Activated naive CD4-positive, alpha-beta T cell treated with anti-CD3 and anti-CD28 coated beads for 36 hours (primary cell): ENCODE results near the gene CYP21A2. TPM values are rescaled to one million over a fixed set of nuclear protein-coding genes. Genes with fewer than 3 reads are reported as not detected.
"Not testable (repeated sequence)": the region's sequence is repeated elsewhere in the genome, so short reads cannot be mapped to it uniquely, and the experiment has no call there.

Experiments used
- CTCF ChIA-PET: fragments of 350-600 bp; sonication (Branson Sonifier 250); formaldehyde crosslinking; loops from one replicate; lab custom pipeline; 2021; ENCODE audit warnings: antibody characterized with exemption; lab: Charles Lee
- DNase-seq: peaks from one replicate; pipeline ENCODE4 v3.0.0-alpha.2; 2020
- H3K27ac Mint-ChIP-seq: one replicate; pipeline ENCODE4 v1.8.0; 2021; ENCODE audit warnings: mild to moderate bottlenecking, mixed read lengths
- H3K27me3 Mint-ChIP-seq: one replicate; pipeline ENCODE4 v1.8.0; 2021; ENCODE audit warnings: low read depth, mixed read lengths
- H3K36me3 Mint-ChIP-seq: one replicate; pipeline ENCODE4 v1.8.0; 2021; ENCODE audit warnings: low read depth, mixed read lengths
- H3K4me1 Mint-ChIP-seq: one replicate; pipeline ENCODE4 v1.8.0; 2021; ENCODE audit warnings: low read depth, mixed read lengths
- H3K4me3 Mint-ChIP-seq: one replicate; pipeline ENCODE4 v1.8.0; 2021; ENCODE audit warnings: mild to moderate bottlenecking, moderate library complexity, mixed read lengths
- H3K9me3 Mint-ChIP-seq: one replicate; pipeline ENCODE4 v1.8.0; 2021; ENCODE audit warnings: mixed read lengths
- intact Hi-C: fragments of 100-400 bp; cut with micrococcal nuclease; formaldehyde crosslinking; loops from one replicate; pipeline ENCODE4 v1.15.1; 2023
- total RNA-seq, 2 experiments: library from RNA; stranded (reverse); gene quantifications; one replicate each; pipeline ENCODE4 v1.2.3, GENCODE V29; 2021

Gene CYP21A2
- total RNA-seq: under 1 TPM in 1 of 2 experiments, not detected in 1; 0.19 TPM

DNA sequence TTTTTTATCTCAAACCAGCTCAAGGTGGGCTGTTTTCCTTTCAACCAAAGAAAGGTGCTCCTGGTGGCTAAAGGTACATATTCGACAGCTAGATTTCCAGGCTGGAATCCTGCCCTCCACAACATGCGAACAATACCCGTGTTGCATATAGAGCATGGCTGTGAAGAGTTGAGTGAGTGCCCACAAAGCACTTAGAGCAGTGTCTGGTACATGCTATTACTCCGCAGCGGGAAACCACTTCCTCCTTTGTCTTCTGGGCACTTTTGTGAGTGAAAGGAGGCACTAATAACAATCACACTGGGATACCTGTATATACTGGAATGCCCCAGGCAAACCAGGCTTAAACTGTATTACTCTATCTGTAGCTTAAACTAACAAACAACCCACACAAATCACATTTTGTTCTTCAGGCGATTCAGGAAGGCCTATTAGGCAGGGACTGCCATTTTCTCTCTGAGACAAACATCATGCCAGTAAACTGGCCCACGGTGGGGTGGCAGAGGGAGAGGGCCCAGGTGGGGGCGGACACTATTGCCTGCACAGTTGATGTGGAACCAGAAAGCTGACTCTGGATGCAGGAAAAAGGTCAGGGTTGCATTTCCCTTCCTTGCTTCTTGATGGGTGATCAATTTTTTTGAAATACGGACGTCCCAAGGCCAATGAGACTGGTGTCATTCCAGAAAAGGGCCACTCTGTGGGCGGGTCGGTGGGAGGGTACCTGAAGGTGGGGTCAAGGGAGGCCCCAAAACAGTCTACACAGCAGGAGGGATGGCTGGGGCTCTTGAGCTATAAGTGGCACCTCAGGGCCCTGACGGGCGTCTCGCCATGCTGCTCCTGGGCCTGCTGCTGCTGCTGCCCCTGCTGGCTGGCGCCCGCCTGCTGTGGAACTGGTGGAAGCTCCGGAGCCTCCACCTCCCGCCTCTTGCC is at the start of gene CYP21A2:
CYP21A2 (plus strand) TSS at position 818 of the 927 bp plus-strand sequence; CDS start at position 826, 8 bp downstream.
- H3K9me3 Mint-ChIP-seq, H3K36me3 Mint-ChIP-seq, intact Hi-C loops, H3K4me1 Mint-ChIP-seq, H3K27ac Mint-ChIP-seq, H3K27me3 Mint-ChIP-seq, H3K4me3 Mint-ChIP-seq, DNase-seq: not testable (repeated sequence)
- CTCF ChIA-PET: interaction anchor here (0.6 kb wide), 1 partner anchor 369 kb away, joined by 3 read pairs; no protein-coding TSS in a partner anchor

DNA sequence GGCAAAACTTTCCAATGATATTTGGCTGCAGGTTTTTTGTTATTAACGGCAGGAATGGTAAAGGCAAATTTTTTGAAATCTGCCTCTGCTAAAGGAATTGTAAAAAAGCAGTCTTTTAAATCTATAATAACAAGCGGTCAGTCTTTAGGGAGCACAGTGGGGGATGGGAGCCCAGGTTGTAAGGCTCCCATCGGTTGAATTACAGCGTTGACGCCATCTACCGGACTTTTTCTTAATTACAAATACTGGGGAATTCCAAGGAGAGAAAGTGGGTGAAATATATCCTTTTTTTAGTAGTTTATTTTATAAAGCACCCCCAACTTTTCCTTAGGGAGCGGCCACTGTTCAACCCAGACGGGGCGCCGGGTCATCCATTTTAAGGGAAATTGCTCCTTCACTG is 48.9 kb upstream of the CYP21A2 start:
- H3K36me3 Mint-ChIP-seq, H3K4me1 Mint-ChIP-seq, CTCF ChIA-PET, DNase-seq, H3K27ac Mint-ChIP-seq, intact Hi-C loops, H3K27me3 Mint-ChIP-seq, H3K9me3 Mint-ChIP-seq, H3K4me3 Mint-ChIP-seq: not testable (repeated sequence)

DNA sequence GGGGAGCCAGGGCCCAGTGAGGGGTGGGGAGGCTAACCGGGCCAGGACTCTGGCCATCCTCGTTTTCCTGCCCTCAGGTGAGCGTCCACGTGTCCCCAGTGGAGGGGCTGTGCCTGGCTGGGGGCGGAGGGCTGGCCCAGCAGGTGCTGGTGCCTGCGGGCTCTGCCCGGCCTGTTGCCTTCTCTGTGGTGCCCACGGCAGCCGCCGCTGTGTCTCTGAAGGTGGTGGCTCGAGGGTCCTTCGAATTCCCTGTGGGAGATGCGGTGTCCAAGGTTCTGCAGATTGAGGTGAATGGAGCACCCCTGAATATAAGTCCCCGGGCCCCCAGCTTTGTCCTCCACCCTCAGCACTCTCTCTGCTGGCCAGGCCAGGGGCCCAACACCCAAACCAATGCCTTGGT is 43.8 kb upstream of the CYP21A2 start:
- H3K27me3 Mint-ChIP-seq, CTCF ChIA-PET, H3K4me3 Mint-ChIP-seq, H3K9me3 Mint-ChIP-seq, H3K36me3 Mint-ChIP-seq, H3K27ac Mint-ChIP-seq, DNase-seq, intact Hi-C loops, H3K4me1 Mint-ChIP-seq: not testable (repeated sequence)

DNA sequence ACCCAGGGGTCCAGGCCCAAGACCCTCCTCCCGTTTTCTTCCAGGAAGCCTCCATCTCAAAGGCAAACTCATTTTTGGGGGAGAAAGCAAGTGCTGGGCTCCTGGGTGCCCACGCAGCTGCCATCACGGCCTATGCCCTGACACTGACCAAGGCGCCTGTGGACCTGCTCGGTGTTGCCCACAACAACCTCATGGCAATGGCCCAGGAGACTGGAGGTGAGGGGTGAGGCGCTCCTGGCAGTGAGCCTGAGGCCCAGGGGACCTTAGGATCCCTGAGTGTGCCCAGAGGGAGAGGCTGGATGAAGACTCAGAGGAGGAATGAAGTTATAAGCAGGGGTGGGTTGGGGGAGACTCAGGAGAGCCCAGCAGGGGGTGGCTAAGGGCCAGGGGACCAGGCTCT is 41.8 kb upstream of the CYP21A2 start:
- CTCF ChIA-PET, H3K27ac Mint-ChIP-seq, H3K36me3 Mint-ChIP-seq, H3K27me3 Mint-ChIP-seq, intact Hi-C loops, H3K9me3 Mint-ChIP-seq, H3K4me3 Mint-ChIP-seq, DNase-seq, H3K4me1 Mint-ChIP-seq: not testable (repeated sequence)

DNA sequence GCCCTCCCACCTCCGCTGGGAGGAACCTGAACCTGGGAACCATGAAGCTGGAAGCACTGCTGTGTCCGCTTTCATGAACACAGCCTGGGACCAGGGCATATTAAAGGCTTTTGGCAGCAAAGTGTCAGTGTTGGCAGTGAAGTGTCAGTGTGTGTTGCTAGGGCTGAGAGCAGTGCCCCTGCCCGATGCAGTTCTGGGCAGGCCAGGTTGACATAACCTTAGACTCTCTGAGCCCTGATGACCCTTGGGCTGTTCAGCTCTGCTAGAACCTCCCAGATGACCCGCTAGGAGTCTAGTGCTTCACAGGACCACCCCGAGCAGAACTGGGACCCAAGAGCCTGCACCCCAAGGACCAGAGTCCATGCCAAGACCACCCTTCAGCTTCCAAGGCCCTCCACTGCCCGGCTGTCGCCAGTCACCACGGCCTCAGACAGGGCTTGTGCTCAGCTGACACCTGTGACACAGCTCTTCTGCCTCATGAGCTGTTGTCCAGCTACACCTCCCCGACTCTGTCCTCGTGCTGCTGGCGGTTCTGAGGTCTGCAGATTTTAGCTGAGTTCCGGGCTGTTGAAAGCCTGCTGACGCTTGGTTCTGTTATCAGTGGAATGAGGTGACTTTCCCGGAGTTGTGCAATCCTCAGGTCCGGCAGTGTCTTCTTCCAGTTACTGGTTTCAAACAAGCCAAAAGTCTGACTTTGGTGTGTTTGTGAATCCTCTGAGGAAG is 35.5 kb upstream of the CYP21A2 start:
- H3K27ac Mint-ChIP-seq, DNase-seq, CTCF ChIA-PET, H3K9me3 Mint-ChIP-seq, intact Hi-C loops, H3K4me3 Mint-ChIP-seq, H3K36me3 Mint-ChIP-seq, H3K4me1 Mint-ChIP-seq, H3K27me3 Mint-ChIP-seq: not testable (repeated sequence)

DNA sequence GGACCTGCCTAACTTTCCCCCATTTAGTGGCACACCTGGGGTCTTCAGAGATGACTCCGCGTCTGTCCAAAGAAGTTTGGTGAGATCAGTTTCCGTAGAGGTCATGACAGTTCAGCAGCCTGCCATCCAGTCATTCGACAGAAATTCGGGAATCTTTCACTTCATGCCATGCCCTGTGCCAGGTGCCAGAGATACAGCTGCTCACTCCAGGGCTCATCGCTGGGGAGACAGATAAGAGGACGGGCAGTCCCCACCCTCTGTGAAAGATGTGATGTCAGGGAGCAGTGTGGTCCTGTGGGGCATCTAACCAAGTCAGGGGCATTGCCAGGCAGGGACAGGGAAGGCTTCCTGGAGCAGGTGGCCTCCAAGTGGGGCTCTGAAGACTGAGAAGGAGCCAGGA is 34.9 kb upstream of the CYP21A2 start:
- H3K4me3 Mint-ChIP-seq, intact Hi-C loops, H3K27ac Mint-ChIP-seq, H3K4me1 Mint-ChIP-seq, H3K36me3 Mint-ChIP-seq, H3K9me3 Mint-ChIP-seq, H3K27me3 Mint-ChIP-seq, DNase-seq, CTCF ChIA-PET: not testable (repeated sequence)

DNA sequence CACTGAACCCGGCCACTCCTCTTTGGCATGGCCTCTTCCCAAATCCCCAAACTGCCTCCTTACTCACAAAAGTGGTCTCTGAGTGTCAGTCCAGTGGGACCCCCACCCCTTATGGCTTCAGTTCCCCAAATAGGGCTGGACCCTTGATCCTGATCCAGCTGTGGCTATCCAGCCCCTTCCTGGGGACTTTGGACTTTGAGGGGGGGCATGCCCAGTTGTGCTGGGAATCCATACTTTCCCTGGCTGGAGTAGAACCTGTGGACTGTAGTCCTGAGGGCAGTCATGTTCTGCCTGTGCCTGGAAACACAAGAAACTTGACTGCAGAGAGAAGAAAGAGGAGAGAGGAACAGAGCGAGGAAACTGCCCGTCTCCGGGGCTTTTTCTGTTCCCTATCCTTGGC is 33.8 kb upstream of the CYP21A2 start:
- DNase-seq, H3K27me3 Mint-ChIP-seq, H3K4me1 Mint-ChIP-seq, H3K27ac Mint-ChIP-seq, CTCF ChIA-PET, H3K9me3 Mint-ChIP-seq, intact Hi-C loops, H3K36me3 Mint-ChIP-seq, H3K4me3 Mint-ChIP-seq: not testable (repeated sequence)

DNA sequence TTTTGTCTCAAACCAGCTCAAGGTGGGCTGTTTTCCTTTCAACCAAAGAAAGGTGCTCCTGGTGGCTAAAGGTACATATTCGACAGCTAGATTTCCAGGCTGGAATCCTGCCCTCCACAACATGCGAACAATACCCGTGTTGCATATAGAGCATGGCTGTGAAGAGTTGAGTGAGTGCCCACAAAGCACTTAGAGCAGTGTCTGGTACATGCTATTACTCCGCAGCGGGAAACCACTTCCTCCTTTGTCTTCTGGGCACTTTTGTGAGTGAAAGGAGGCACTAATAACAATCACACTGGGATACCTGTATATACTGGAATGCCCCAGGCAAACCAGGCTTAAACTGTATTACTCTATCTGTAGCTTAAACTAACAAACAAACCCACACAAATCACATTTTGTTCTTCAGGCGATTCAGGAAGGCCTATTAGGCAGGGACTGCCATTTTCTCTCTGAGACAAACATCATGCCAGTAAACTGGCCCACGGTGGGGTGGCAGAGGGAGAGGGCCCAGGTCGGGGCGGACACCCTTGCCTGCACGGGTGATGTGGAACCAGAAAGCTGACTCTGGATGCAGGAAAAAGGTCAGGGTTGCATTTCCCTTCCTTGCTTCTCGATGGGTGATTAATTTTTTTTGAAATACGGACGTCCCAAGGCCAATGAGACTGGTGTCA is 33.2 kb upstream of the CYP21A2 start:
- not testable (repeated sequence) for DNase-seq, H3K4me3 Mint-ChIP-seq, H3K4me1 Mint-ChIP-seq

DNA sequence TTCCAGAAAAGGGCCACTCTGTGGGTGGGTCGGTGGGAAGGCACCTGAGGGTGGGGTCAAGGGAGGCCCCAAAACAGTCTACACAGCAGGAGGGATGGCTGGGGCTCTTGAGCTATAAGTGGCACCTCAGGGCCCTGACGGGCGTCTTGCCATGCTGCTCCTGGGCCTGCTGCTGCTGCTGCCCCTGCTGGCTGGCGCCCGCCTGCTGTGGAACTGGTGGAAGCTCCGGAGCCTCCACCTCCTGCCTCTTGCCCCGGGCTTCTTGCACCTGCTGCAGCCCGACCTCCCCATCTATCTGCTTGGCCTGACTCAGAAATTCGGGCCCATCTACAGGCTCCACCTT is 32.7 kb upstream of the CYP21A2 start:
- H3K9me3 Mint-ChIP-seq, CTCF ChIA-PET, H3K4me3 Mint-ChIP-seq, H3K27me3 Mint-ChIP-seq, H3K4me1 Mint-ChIP-seq, H3K27ac Mint-ChIP-seq, intact Hi-C loops, H3K36me3 Mint-ChIP-seq: not testable (repeated sequence)
- DNase-seq: peak; percentile 3

More for the DNA sequence above, 33.2 kb upstream of the CYP21A2 start:
- H3K9me3 Mint-ChIP-seq, intact Hi-C loops, H3K27me3 Mint-ChIP-seq, H3K27ac Mint-ChIP-seq, H3K36me3 Mint-ChIP-seq: not testable (repeated sequence)
- CTCF ChIA-PET: interaction anchor here (0.6 kb wide), 1 partner anchor 43 kb away, joined by 4 read pairs; no protein-coding TSS in a partner anchor

DNA sequence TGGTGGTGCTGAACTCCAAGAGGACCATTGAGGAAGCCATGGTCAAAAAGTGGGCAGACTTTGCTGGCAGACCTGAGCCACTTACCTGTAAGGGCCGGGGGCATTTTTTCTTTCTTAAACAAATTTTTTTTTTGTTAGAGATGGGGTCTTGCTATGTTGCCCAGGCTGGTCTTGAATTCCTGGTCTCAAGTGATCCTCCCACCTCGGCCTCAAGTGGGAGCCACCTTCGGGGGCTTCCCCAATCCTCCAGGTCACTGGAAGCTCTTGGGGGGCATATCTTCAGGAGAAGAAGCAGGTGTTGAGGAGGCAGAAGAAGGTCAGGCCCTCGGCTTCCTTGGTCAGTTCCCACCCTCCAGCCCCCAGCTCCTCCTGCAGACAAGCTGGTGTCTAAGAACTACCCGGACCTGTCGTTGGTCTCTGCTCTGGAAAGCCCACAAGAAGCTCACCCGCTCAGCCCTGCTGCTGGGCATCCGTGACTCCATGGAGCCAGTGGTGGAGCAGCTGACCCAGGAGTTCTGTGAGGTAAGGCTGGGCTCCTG is 32.2 kb upstream of the CYP21A2 start:
- H3K36me3 Mint-ChIP-seq, H3K9me3 Mint-ChIP-seq, H3K27me3 Mint-ChIP-seq, intact Hi-C loops, H3K4me1 Mint-ChIP-seq, H3K4me3 Mint-ChIP-seq, H3K27ac Mint-ChIP-seq, CTCF ChIA-PET: not testable (repeated sequence)
- peak; percentile 3 for DNase-seq

DNA sequence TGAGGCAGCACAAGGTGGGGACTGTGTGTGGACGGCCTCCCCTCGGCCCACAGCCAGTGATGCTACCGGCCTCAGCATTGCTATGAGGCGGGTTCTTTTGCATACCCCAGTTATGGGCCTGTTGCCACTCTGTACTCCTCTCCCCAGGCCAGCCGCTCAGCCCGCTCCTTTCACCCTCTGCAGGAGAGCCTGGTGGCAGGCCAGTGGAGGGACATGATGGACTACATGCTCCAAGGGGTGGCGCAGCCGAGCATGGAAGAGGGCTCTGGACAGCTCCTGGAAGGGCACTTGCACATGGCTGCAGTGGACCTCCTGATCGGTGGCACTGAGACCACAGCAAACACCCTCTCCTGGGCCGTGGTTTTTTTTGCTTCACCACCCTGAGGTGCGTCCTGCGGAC is 31.1 kb upstream of the CYP21A2 start:
- H3K27me3 Mint-ChIP-seq, H3K27ac Mint-ChIP-seq, CTCF ChIA-PET, H3K4me3 Mint-ChIP-seq, H3K4me1 Mint-ChIP-seq, H3K9me3 Mint-ChIP-seq, intact Hi-C loops, H3K36me3 Mint-ChIP-seq: not testable (repeated sequence)
- peak; percentile 3 for DNase-seq

DNA sequence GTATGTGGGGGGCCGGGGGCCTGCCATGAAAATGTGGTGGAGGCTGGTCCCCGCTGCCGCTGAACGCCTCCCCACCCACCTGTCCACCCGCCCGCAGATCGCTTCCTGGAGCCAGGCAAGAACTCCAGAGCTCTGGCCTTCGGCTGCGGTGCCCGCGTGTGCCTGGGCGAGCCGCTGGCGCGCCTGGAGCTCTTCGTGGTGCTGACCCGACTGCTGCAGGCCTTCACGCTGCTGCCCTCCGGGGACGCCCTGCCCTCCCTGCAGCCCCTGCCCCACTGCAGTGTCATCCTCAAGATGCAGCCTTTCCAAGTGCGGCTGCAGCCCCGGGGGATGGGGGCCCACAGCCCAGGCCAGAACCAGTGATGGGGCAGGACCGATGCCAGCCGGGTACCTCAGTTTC is 30.2 kb upstream of the CYP21A2 start:
- H3K36me3 Mint-ChIP-seq, DNase-seq, H3K9me3 Mint-ChIP-seq, CTCF ChIA-PET, intact Hi-C loops, H3K27ac Mint-ChIP-seq, H3K27me3 Mint-ChIP-seq, H3K4me1 Mint-ChIP-seq, H3K4me3 Mint-ChIP-seq: not testable (repeated sequence)
